IMR-90 (cell line): ENCODE results near the gene BLMH. TPM values are rescaled to one million over a fixed set of nuclear protein-coding genes. Genes with fewer than 3 reads are reported as not detected.

Experiments
- ATAC-seq: fragments of 200-7000 bp; cut with Tn5 transposase; 2 replicates; pipeline ENCODE4 v1.9.1; 2020; ENCODE audit warnings: low read depth, mild to moderate bottlenecking, moderate library complexity
- BruUV-seq: library from RNA; stranded (reverse); fragments of 400-500 nt; replicated peaks from 2 replicates; lab custom pipeline; 2021; lab: Mats Ljungman, UMichigan
- CTCF ChIA-PET: fragments of 300-600 bp; formaldehyde crosslinking; extraction: SDS; loops from one replicate; lab custom pipeline; 2021; ENCODE audit warnings: antibody characterized with exemption; lab: Yijun Ruan, JAX
- POLR2A ChIA-PET: fragments of 300-600 bp; sonication (Branson Sonifier 250); formaldehyde crosslinking; loops from one replicate; lab custom pipeline; 2022; ENCODE audit warnings: antibody characterized with exemption; ENCODE audit not compliant: unreplicated experiment; lab: Charles Lee
- DNase-seq: peaks from one replicate; pipeline ENCODE4 v3.0.0; 2013
- H2AFZ ChIP-seq: replicated peaks from 2 replicates; pipeline ENCODE3; 2013; ENCODE audit warnings: low read length, mild to moderate bottlenecking; ENCODE audit not compliant: poor library complexity
- H2AK5ac ChIP-seq: 2 replicates; pipeline ENCODE4 v1.6.1; 2013; ENCODE audit warnings: low read depth, low read length, inconsistent platforms
- H2AK9ac ChIP-seq: replicated peaks from 2 replicates; pipeline ENCODE3; 2013; ENCODE audit warnings: mild to moderate bottlenecking, low read depth, low read length, moderate library complexity; ENCODE audit not compliant: poor library complexity
- H2BK120ac ChIP-seq: 2 replicates; pipeline ENCODE4 v1.6.1; 2013; ENCODE audit warnings: low read depth, low read length, inconsistent platforms
- H2BK15ac ChIP-seq: 3 replicates; pipeline ENCODE4 v1.6.1; 2013; ENCODE audit warnings: low read depth, low read length, inconsistent platforms
- H2BK20ac ChIP-seq: 2 replicates; pipeline ENCODE4 v1.6.1; 2013; ENCODE audit warnings: low read depth, mild to moderate bottlenecking, inconsistent platforms, low read length, moderate library complexity
- H2BK5ac ChIP-seq: 2 replicates; pipeline ENCODE4 v1.6.1; 2013; ENCODE audit warnings: mild to moderate bottlenecking, low read depth, low read length, inconsistent platforms; ENCODE audit not compliant: poor library complexity, severe bottlenecking
- H3K14ac ChIP-seq: replicated peaks from 2 replicates; pipeline ENCODE4 v1.6.1; 2013; ENCODE audit warnings: low read depth, low read length, inconsistent platforms
- H3K18ac ChIP-seq: 2 replicates; pipeline ENCODE4 v1.6.1; 2013; ENCODE audit warnings: low read depth, low read length, control low read depth
- H3K23ac ChIP-seq: 2 replicates; pipeline ENCODE4 v1.6.1; 2013; ENCODE audit warnings: low read depth, low read length, inconsistent platforms
- H3K27ac ChIP-seq: 2 replicates; pipeline ENCODE4 v1.5.1; 2013; ENCODE audit warnings: mild to moderate bottlenecking, control low read depth, low read length; ENCODE audit not compliant: insufficient read depth
- H3K27me3 ChIP-seq: 2 replicates; pipeline ENCODE4 v1.6.1; 2013; ENCODE audit warnings: low read length; ENCODE audit not compliant: control insufficient read depth, insufficient read depth
- H3K36me3 ChIP-seq: 2 replicates; pipeline ENCODE4 v1.6.1; 2013; ENCODE audit warnings: low read length, mixed read lengths; ENCODE audit not compliant: control insufficient read depth, insufficient read depth
- H3K4ac ChIP-seq: 2 replicates; pipeline ENCODE4 v1.6.1; 2013; ENCODE audit warnings: low read depth, low read length, inconsistent platforms
- H3K4me1 ChIP-seq: 2 replicates; pipeline ENCODE4 v1.6.1; 2013; ENCODE audit warnings: low read length, mixed read lengths; ENCODE audit not compliant: control insufficient read depth, insufficient read depth
- H3K4me2 ChIP-seq: 2 replicates; pipeline ENCODE4 v1.6.1; 2013; ENCODE audit warnings: low read depth, mild to moderate bottlenecking, control low read depth, low read length, moderate library complexity
- H3K4me3 ChIP-seq: 2 replicates; pipeline ENCODE4 v1.5.1; 2013; ENCODE audit warnings: low read depth, mild to moderate bottlenecking, control low read depth, low read length, moderate library complexity; ENCODE audit not compliant: insufficient read depth
- H3K56ac ChIP-seq: 2 replicates; pipeline ENCODE4 v1.6.1; 2013; ENCODE audit warnings: low read length, inconsistent platforms; ENCODE audit not compliant: insufficient read depth; ENCODE audit errors: extremely low read depth
- H3K79me1 ChIP-seq, 2 experiments: 2 replicates each; pipeline ENCODE4 v1.6.1; 2013; ENCODE audit warnings: low read length in 2 of 2, inconsistent platforms in 1 of 2, low read depth in 1 of 2
- H3K9ac ChIP-seq: 2 replicates; pipeline ENCODE4 v1.6.1; 2013; ENCODE audit warnings: low read depth, low read length, control low read depth
- H3K9me1 ChIP-seq: 2 replicates; pipeline ENCODE4 v1.6.1; 2013; ENCODE audit warnings: low read length, inconsistent platforms; ENCODE audit not compliant: insufficient read depth
- H3K9me3 ChIP-seq: 2 replicates; pipeline ENCODE4 v1.6.1; 2013; ENCODE audit warnings: low read length; ENCODE audit not compliant: control insufficient read depth, insufficient read depth
- H4K20me1 ChIP-seq: 2 replicates; pipeline ENCODE4 v1.6.1; 2013; ENCODE audit warnings: low read length, inconsistent platforms; ENCODE audit not compliant: insufficient read depth
- H4K5ac ChIP-seq: 2 replicates; pipeline ENCODE4 v1.6.1; 2013; ENCODE audit warnings: mild to moderate bottlenecking, low read depth, low read length, control low read depth
- H4K8ac ChIP-seq, 2 experiments: 2 replicates each; pipeline ENCODE4 v1.6.1; 2013; ENCODE audit warnings: low read depth in 2 of 2, low read length in 2 of 2, control low read depth in 1 of 2, inconsistent platforms in 1 of 2
- H4K91ac ChIP-seq: 2 replicates; pipeline ENCODE4 v1.6.1; 2013; ENCODE audit warnings: low read depth, low read length, inconsistent platforms; ENCODE audit not compliant: insufficient read depth
- BHLHE40 ChIP-seq: fragments of 150-350 bp; IDR thresholded peaks from 2 replicates; pipeline ENCODE4 v1.6.1; 2016; ENCODE audit warnings: mild to moderate bottlenecking, low read depth, low read length
- CEBPB ChIP-seq: IDR thresholded peaks from 2 replicates; pipeline ENCODE4 v1.6.1; 2012; ENCODE audit warnings: low read depth, low read length, improper control_type of control experiment
- CHD1 ChIP-seq: IDR thresholded peaks from 2 replicates; pipeline ENCODE4 v1.6.1; 2012; ENCODE audit warnings: low read depth, low read length, improper control_type of control experiment
- MAFK ChIP-seq: IDR thresholded peaks from 2 replicates; pipeline ENCODE4 v1.6.1; 2012; ENCODE audit warnings: low read depth, low read length, improper control_type of control experiment
- NFE2L2 ChIP-seq: fragments of 150-350 bp; IDR thresholded peaks from 2 replicates; pipeline ENCODE4 v1.6.1; 2016; ENCODE audit warnings: low read depth, mild to moderate bottlenecking, low read length
- RAD21 ChIP-seq: IDR thresholded peaks from 2 replicates; pipeline ENCODE4 v1.6.1; 2012; ENCODE audit warnings: low read length, improper control_type of control experiment
- RCOR1 ChIP-seq: IDR thresholded peaks from 2 replicates; pipeline ENCODE4 v1.6.1; 2012; ENCODE audit warnings: mild to moderate bottlenecking, low read length, improper control_type of control experiment; ENCODE audit not compliant: insufficient replicate concordance
- RFX5 ChIP-seq: IDR thresholded peaks from 2 replicates; pipeline ENCODE4 v1.8.0; 2012; ENCODE audit warnings: low read depth, mild to moderate bottlenecking, low read length, moderate library complexity
- WGBS, 2 experiments: methylation state at CpG; one replicate each; pipeline versions ENCODE4 v1.1.5 to v1.1.7; 2013; ENCODE audit warnings: missing lambda C conversion rate in 2 of 2; ENCODE audit not compliant: insufficient read length in 1 of 2; ENCODE audit errors: extremely low coverage in 2 of 2; 5-methylcytosine and 5-hydroxymethylcytosine counted together
- dilution Hi-C: fragments of 300-500 bp; cut with HindIII; formaldehyde crosslinking; loops from one replicate; pipeline ENCODE4 v1.14.3; 2018; ENCODE audit warnings: low sequenced_read_pairs; ENCODE audit not compliant: unreplicated experiment
- in situ Hi-C: fragments of 300-500 bp; cut with MboI; formaldehyde crosslinking; loops from 3 replicates; pipeline ENCODE4 v1.14.3; 2019; ENCODE audit warnings: low sequenced_read_pairs, inconsistent platforms, mixed read lengths
- intact Hi-C: fragments of 100-400 bp; cut with micrococcal nuclease; formaldehyde crosslinking; loops from 2 replicates; pipeline ENCODE4 v1.10.0; 2022
- polyA plus RNA-seq, 3 experiments: library from polyadenylated mRNA; depleted of rRNA; stranded (reverse); fragments of >200 nt; gene quantifications; 2 replicates each; pipeline ENCODE4 v1.2.3, GENCODE V29; 2012; ENCODE audit warnings: low replicate concordance in 1 of 3
- total RNA-seq: library from RNA; depleted of rRNA; stranded (reverse); fragments of >200 nt; gene quantifications from 2 replicates; pipeline ENCODE4 v1.2.3, GENCODE V29; 2012
- TF ChIP-seq, protein P1 (sequence below): fragments of 150-350 bp; IDR thresholded peaks from 2 replicates; pipeline ENCODE4 v1.6.1; 2017; ENCODE audit warnings: mild to moderate bottlenecking, antibody characterized with exemption, low read length, low read depth

The BLMH gene
- total and polyA plus RNA-seq, 2 of the 4 experiments (the other 2 are of a cell fraction): 17.3 to 20.8 TPM

DNA sequence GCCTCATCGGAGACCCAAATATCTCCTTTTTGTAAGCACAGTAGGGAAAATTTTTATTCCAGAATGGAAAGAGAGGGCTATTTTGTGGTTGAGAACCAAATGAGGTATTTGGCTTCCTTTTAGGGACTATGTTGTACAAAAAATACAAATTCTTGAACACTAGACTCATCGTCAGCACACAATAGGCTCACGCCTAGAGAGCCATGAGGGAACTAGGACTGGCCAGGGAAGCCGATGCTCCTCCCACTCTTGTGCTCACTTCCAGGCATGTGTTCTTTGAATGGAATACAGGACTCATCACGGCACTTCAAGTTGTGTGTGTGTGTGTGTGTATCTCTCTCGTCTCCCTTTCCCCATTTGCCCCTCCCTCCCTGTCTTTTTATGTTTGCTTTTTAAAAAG, 17.8 kb upstream of the BLMH start:
- H3K79me1 ChIP-seq: no peaks in the 10 kb centered on the region
- POLR2A ChIA-PET: no interaction called here
- TF ChIP-seq, protein P1, sequence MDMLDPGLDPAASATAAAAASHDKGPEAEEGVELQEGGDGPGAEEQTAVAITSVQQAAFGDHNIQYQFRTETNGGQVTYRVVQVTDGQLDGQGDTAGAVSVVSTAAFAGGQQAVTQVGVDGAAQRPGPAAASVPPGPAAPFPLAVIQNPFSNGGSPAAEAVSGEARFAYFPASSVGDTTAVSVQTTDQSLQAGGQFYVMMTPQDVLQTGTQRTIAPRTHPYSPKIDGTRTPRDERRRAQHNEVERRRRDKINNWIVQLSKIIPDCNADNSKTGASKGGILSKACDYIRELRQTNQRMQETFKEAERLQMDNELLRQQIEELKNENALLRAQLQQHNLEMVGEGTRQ: no peak
- no peak for TF ChIP-seq RCOR1
- no peak for TF ChIP-seq CHD1
- no peak for TF ChIP-seq RAD21
- TF ChIP-seq NFE2L2: no peak
- no peak for TF ChIP-seq MAFK
- TF ChIP-seq RFX5: no peak
- TF ChIP-seq BHLHE40: no peak
- TF ChIP-seq CEBPB: no peak
- no peak overlapping the region for H2BK120ac ChIP-seq
- no peaks in the 10 kb centered on the region; the same call in 1 of the 2 replicates for H3K4me1 ChIP-seq
- dilution Hi-C loops (no loop called here), intact Hi-C loops (no loop called here), in situ Hi-C loops (loop anchor here (25.0 kb wide), 1 partner anchor 403 kb away; no protein-coding TSS in a partner anchor)
- H3K36me3 ChIP-seq: no peaks in the 10 kb centered on the region
- H3K27me3 ChIP-seq: no peaks in the 10 kb centered on the region
- H3K27ac ChIP-seq: no peak overlapping the region
- no peaks in the 10 kb centered on the region for H3K9me1 ChIP-seq
- no peak overlapping the region for H4K5ac ChIP-seq
- no peak overlapping the region for H3K4me2 ChIP-seq
- CTCF ChIA-PET: interaction anchor here (0.6 kb wide), 1 partner anchor 205 kb away, joined by 6 read pairs; no protein-coding TSS in a partner anchor
- no peak overlapping the region for H2AK9ac ChIP-seq
- BruUV-seq: no TSS peak
- H2BK5ac ChIP-seq: no peak overlapping the region
- H3K18ac ChIP-seq: no peak overlapping the region
- H3K14ac ChIP-seq: no peak overlapping the region
- ATAC-seq (no peak), DNase-seq (no peak)
- WGBS, 2 experiments: no CpG with 5 or more reads among the region's 6 CpGs
- H3K56ac ChIP-seq: no peak overlapping the region
- no peaks in the 10 kb centered on the region for H3K9me3 ChIP-seq
- H2BK15ac ChIP-seq: no peak overlapping the region
- H2AFZ ChIP-seq: peak overlapping the region; percentile 78
- no peak overlapping the region for H4K91ac ChIP-seq
- H3K23ac ChIP-seq: no peak overlapping the region
- no peak overlapping the region for H4K8ac ChIP-seq
- H3K4ac ChIP-seq: no peak overlapping the region
- no peak overlapping the region for H2BK20ac ChIP-seq
- H2AK5ac ChIP-seq: no peak overlapping the region
- H3K9ac ChIP-seq: no peak overlapping the region
- no peaks in the 10 kb centered on the region for H4K20me1 ChIP-seq
- H3K4me3 ChIP-seq: no peak overlapping the region
